GM23338 (cell line): ENCODE data around the gene HARS2. TPM values are rescaled to one million over a fixed set of nuclear protein-coding genes. Genes with fewer than 3 reads are reported as not detected.

Source experiments
- CREB1 ChIP-seq: fragments of 250-450 bp; sonication (Bioruptor Pico); IDR thresholded peaks from 2 replicates; pipeline ENCODE4 v1.5.0; 2020; ENCODE audit warnings: low read depth, mild to moderate bottlenecking, moderate library complexity
- CTCF ChIP-seq, 2 experiments: fragments of 200-600 bp in 1 of 2; sonication (generic) in 1 of 2; conservative IDR thresholded peaks; 2 replicates each; pipeline versions ENCODE4 v1.5.1 to v1.6.1; 2016 to 2017; ENCODE audit warnings: antibody characterized with exemption in 2 of 2, low read depth in 2 of 2, mild to moderate bottlenecking in 2 of 2, moderate library complexity in 1 of 2
- ETS1 ChIP-seq: IDR thresholded peaks from 2 replicates; pipeline ENCODE4 v1.6.1; 2016; ENCODE audit warnings: antibody characterized with exemption
- EZH2 ChIP-seq: fragments of 200-600 bp; sonication (generic); IDR thresholded peaks from one replicate; pipeline ENCODE4 v1.8.0; 2017; ENCODE audit warnings: antibody characterized with exemption, mild to moderate bottlenecking, low read depth; ENCODE audit not compliant: unreplicated experiment
- JUNB ChIP-seq: IDR thresholded peaks from one replicate; pipeline ENCODE4 v1.6.1; 2016; ENCODE audit warnings: antibody characterized with exemption; ENCODE audit not compliant: unreplicated experiment
- NANOG ChIP-seq: IDR thresholded peaks from 2 replicates; pipeline ENCODE4 v1.6.1; 2016; ENCODE audit warnings: antibody characterized with exemption, borderline replicate concordance
- ZNF331 ChIP-seq: fragments of 250-450 bp; sonication (Bioruptor Pico); IDR thresholded peaks from 2 replicates; pipeline ENCODE4 v1.5.0; 2020; ENCODE audit warnings: low read depth, mild to moderate bottlenecking, moderate library complexity
- ZNF462 ChIP-seq: fragments of 250-450 bp; sonication (Bioruptor Pico); IDR thresholded peaks from 2 replicates; pipeline ENCODE4 v1.5.0; 2020; ENCODE audit warnings: mild to moderate bottlenecking, moderate library complexity
- polyA plus RNA-seq: library from polyadenylated mRNA; unstranded; fragments of >200 nt; fragmentation: Nextera tagmentation; extraction: Ambion mirVana; gene quantifications from 2 replicates; pipeline ENCODE4 v1.2.1, GENCODE V29; 2016
- total RNA-seq: library from RNA; depleted of rRNA; stranded (reverse); fragments of >200 nt; shearing (Covaris generic); gene quantifications from 2 replicates; pipeline ENCODE4 v1.2.3, GENCODE V29; 2014

Gene HARS2
- total and polyA plus RNA-seq, 2 experiments from 2014 or later, result 14.4 to 21.6 TPM

GRCh38 chr5:140733098-140733497 is 41.8 kb downstream of the HARS2 start (continued):
- TF ChIP-seq ZNF462 (no peak), CTCF (conservative IDR thresholded peaks at IDR 0.05; ENCODE audit: low read depth in 2 of 2) (no peak), ETS1 (no peak), ZNF331 (CRISPR knock-in tag) (no peak), NANOG (no peak), EZH2 (no peak), CREB1 (CRISPR knock-in tag) (no peak), JUNB (no peak)
